ENCODE results near the gene SLC35B4.

DNA sequence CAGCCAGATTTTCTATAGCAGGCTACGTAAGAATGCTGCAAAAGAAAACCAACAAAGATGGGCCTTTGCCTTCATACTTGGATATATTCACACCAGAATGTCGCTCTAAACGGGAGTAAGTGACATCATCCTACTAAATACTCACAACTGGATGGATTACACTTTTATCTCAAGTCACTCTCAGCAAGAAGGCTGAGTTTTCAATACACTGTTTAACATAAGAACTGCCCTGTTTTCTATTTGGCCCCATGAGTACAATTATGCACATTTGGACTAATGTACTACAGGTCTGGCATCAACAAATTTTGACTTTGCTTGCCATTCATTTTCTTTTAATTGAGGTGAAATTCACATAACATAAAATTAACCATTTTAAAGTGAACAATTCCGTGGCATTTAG is 8.2 kb downstream of the SLC35B4 start:
- TF ChIP-seq CTCF (IDR thresholded peaks at IDR 0.05; ENCODE audit: insufficient read depth, low read length, poor library complexity, severe bottlenecking) (no peak), EZH2phosphoT487 (conservative IDR thresholded peaks at IDR 0.05; ENCODE audit: low read length) (no peak)
